ENCODE results near the gene CASP14.

CASP14 gene

DNA sequence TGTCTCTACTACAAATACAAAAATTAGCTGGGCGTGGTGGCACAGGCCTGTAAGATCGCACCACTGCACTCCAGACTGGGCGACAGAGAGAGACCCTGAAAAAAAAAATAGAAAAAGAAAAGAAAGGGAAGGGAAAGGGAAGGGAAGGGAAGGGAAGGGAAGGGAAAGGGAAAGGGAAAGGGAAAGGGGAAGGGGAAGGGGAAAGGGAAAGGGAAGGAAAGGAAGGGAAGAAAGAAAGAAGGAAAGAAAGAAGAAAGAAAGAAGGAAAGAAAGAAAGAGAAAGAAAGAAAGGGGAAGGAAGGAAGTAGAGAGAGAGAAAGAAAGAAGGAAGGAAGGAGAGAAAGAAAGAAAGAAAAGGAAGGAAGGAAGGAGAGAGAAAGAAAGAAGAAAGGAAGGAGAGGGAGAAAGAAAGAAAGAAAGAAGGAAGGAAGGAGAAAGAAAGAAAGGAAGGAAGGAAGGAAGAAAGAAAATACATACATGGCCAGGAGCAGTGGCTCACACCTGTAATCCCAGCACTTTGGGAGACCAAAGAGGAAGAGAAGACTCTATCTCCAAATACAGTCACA is 49.8 kb downstream of the CASP14 start:
- TF ChIP-seq, protein P1, sequence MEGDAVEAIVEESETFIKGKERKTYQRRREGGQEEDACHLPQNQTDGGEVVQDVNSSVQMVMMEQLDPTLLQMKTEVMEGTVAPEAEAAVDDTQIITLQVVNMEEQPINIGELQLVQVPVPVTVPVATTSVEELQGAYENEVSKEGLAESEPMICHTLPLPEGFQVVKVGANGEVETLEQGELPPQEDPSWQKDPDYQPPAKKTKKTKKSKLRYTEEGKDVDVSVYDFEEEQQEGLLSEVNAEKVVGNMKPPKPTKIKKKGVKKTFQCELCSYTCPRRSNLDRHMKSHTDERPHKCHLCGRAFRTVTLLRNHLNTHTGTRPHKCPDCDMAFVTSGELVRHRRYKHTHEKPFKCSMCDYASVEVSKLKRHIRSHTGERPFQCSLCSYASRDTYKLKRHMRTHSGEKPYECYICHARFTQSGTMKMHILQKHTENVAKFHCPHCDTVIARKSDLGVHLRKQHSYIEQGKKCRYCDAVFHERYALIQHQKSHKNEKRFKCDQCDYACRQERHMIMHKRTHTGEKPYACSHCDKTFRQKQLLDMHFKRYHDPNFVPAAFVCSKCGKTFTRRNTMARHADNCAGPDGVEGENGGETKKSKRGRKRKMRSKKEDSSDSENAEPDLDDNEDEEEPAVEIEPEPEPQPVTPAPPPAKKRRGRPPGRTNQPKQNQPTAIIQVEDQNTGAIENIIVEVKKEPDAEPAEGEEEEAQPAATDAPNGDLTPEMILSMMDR (conservative IDR thresholded peaks at IDR 0.05; ENCODE audit: low read depth), result no peak
- DNase-seq (ENCODE audit: low spot score), result no peak
- no peak overlapping the region for H3K27ac ChIP-seq
- CTCF ChIA-PET, result no interaction called here
- POLR2A ChIA-PET (ENCODE audit: low non-redundant PET), result no interaction called here

DNA sequence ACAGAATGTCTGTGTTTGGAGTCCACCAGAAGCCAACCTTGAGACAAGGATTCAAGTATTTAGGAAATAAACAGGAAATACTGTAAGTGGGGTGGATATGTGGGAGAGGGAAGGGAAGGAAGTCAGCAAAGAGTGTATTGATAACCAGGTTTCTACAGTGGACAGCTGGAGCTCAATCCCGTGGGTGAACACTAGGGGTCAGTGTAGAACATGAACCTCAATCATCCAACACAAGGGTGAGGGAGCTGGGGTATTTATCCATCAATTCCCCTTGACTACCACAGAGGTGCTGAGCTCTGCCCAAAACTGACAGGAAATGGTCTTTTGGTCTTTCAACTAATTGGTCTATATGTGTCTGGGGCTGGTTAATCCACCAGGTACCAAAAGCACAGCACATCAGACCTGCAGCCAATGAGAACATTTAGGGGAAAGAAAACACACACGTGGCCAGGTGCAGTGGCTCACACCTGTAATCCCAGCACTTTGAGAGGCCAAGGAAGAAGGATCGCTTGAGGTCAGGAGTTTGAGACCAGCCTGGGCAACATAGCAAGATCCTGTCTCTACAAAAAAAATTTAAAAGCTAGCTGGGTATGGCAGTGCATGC is 52.3 kb downstream of the CASP14 start:
- ChIA-PET POLR2A (ENCODE audit: low non-redundant PET) (no interaction called here), CTCF (interaction anchor here (0.5 to 2.0 kb wide), 7 partner anchors 10 to 320 kb away, joined by 3 to 7 read pairs (median 3); no protein-coding TSS in a partner anchor)
- DNase-seq (ENCODE audit: low spot score), result no peak
- H3K27ac ChIP-seq, result no peak overlapping the region
- TF ChIP-seq, protein P1 (conservative IDR thresholded peaks at IDR 0.05; ENCODE audit: low read depth), result peak; percentile 74

DNA sequence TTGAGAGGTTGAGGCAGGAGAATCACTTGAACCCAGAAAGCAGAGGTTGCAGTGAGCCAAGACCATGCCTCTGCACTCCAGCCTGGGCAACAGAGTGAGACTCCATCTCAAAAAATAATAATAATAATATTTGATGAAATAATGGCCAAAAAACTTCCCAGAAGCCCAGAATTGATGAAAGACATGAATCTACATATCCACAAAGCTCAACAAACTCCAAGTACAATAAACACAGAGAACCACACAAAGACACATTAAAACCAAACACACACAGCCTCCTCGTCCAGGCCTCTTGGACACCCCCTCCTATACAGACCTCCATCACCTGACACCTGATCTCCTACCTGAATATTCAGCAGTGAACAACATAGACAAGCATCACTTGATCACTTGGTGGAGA is 54.7 kb downstream of the CASP14 start:
- TF ChIP-seq, protein P1 (conservative IDR thresholded peaks at IDR 0.05; ENCODE audit: low read depth), result no peak
- no peak for DNase-seq (ENCODE audit: low spot score)
- no peak overlapping the region for H3K27ac ChIP-seq
- POLR2A ChIA-PET (ENCODE audit: low non-redundant PET), result no interaction called here
- CTCF ChIA-PET, result no interaction called here

DNA sequence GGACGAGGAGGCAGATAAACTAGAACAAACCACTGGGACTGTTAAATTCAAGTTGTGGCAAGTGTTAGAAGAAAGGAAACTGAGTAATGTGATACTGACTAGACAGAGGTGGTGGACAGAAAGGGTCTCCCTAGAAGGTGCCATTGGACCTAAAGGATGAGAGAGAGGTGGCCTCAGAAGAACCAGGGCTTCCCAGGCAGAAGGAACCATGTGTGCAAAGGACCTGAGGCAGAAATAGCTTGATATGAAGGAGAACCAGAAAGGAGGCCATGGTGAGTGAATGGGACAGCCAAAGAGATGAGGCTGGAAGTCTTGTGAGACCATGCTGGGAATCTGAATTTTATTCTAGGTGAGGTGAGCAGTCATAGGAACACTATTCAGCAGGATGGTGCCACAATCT is 55.1 kb downstream of the CASP14 start:
- no peak overlapping the region for H3K27ac ChIP-seq
- ChIA-PET POLR2A (ENCODE audit: low non-redundant PET) (no interaction called here), CTCF (no interaction called here)
- TF ChIP-seq, protein P1 (conservative IDR thresholded peaks at IDR 0.05; ENCODE audit: low read depth), result no peak
- no peak for DNase-seq (ENCODE audit: low spot score)

DNA sequence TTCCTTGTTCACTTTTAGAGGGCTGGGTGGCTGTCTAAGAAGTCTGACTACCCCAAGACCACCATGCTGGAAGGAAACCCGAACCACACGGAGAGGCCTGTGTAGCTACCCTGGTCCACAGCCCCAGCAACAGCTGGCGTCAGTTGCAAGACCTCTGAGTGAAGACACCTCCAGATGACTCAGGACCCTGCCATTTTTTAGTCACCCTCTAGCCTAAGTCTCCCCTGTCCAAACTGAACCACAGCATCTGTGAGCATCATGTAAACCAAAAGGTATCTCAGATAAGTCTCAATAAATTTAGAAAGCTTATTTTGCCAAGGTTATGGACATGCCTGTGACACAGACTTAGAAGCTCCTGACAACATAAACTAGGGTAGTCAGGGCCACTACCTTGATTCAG is 55.8 kb downstream of the CASP14 start:
- CTCF ChIA-PET, result no interaction called here
- no peak for DNase-seq (ENCODE audit: low spot score)
- TF ChIP-seq, protein P1 (conservative IDR thresholded peaks at IDR 0.05; ENCODE audit: low read depth), result no peak
- POLR2A ChIA-PET (ENCODE audit: low non-redundant PET), result no interaction called here
- no peak overlapping the region for H3K27ac ChIP-seq

DNA sequence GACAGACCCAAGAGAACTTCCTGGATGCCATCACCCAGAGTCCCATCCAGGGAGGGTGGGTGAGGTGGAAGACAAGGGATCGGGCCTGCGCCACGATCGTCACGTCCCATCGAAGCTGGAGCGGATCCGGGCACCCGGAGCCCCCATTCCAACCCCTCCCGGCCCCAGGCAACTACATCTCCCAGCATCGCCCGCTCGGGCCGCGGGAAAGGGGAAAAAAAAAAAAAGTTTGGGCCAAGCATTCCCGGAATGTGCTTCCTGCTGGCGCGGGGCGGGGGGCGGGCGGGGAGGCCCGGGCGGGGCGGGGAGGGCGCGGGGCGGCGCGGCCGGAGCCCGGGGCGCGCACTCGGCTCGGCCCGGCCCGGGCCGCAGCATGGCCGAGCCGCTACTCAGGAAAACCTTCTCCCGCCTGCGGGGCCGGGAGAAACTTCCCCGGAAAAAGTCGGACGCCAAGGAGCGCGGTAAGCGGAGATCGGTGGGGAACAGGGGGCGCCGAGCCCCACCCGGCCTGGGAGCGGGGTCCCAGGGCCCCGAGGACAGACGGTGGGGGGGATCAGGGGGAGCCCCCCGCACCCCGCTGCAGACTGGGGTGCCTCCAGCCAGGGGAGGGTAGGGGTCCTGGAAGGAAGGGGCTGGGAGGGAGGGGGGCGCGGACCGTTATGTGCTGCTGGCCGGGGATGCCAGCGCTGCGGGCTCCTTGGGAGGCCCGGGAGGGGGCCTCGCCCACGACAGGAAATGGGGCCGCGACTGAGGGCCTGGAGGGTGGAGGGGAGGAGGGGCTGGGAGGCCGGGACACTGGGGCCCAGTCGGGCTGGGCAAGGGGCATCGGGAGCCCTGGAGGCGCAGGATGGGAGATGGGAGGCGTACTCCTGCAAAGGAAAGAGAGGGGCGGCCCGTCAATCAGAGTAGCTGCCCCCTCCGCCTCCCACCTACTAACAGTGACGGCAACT is 58.1 kb downstream of the CASP14 start, which contains the start of gene SYDE1:
Gene SYDE1, plus strand, starts transcription at position 341 of the 950 bp plus-strand sequence. Its CDS starts 33 bp downstream, at position 374.
- TF ChIP-seq, protein P1 (conservative IDR thresholded peaks at IDR 0.05; ENCODE audit: low read depth), result no peak
- peak; percentile 63 for DNase-seq (ENCODE audit: low spot score)
- ChIA-PET CTCF (interaction anchor here (1.1 kb wide), 1 partner anchor 454 kb away, joined by 3 read pairs; no protein-coding TSS in a partner anchor), POLR2A (ENCODE audit: low non-redundant PET) (no interaction called here)
- peak within 1 kb of the TSS; percentile 90 for H3K27ac ChIP-seq

All from RWPE1 (cell line).